Nephron (organoid): ENCODE results near the gene RCN1.

Experiments used
- H3K27ac Mint-ChIP-seq, 3 experiments: 2 replicates each; pipeline ENCODE4 v1.8.0; 2020; ENCODE audit warnings: mixed read lengths in 3 of 3, mild to moderate bottlenecking in 2 of 3, moderate library complexity in 1 of 3
- H3K27me3 Mint-ChIP-seq: 2 replicates; pipeline ENCODE4 v1.8.0; 2021; ENCODE audit warnings: low read depth, mild to moderate bottlenecking, moderate library complexity, mixed read lengths
- H3K36me3 Mint-ChIP-seq: 2 replicates; pipeline ENCODE4 v1.8.0; 2020; ENCODE audit warnings: low read depth, mixed read lengths
- H3K4me1 Mint-ChIP-seq: 2 replicates; pipeline ENCODE4 v1.8.0; 2020; ENCODE audit warnings: mixed read lengths
- H3K4me3 Mint-ChIP-seq, 3 experiments: 2 replicates each; pipeline ENCODE4 v1.8.0; 2020; ENCODE audit warnings: mild to moderate bottlenecking in 3 of 3, mixed read lengths in 3 of 3, moderate library complexity in 2 of 3
- H3K9me3 Mint-ChIP-seq: 2 replicates; pipeline ENCODE4 v1.8.0; 2020; ENCODE audit warnings: mixed read lengths
- TF ChIP-seq, protein P1 (sequence below), 3 experiments: fragments of 200-600 bp; sonication (generic); IDR thresholded peaks; one replicate each; pipeline ENCODE4 v1.5.0; 2021; ENCODE audit warnings: antibody characterized with exemption in 3 of 3; ENCODE audit not compliant: unreplicated experiment in 3 of 3

Gene RCN1

GRCh38 chr11:32152216-32152615 lies 61.3 kb downstream of the RCN1 start:
- H3K27ac Mint-ChIP-seq = no peak overlapping the region
- no peaks in the 10 kb centered on the region for H3K4me1 Mint-ChIP-seq
- TF ChIP-seq, protein P1, sequence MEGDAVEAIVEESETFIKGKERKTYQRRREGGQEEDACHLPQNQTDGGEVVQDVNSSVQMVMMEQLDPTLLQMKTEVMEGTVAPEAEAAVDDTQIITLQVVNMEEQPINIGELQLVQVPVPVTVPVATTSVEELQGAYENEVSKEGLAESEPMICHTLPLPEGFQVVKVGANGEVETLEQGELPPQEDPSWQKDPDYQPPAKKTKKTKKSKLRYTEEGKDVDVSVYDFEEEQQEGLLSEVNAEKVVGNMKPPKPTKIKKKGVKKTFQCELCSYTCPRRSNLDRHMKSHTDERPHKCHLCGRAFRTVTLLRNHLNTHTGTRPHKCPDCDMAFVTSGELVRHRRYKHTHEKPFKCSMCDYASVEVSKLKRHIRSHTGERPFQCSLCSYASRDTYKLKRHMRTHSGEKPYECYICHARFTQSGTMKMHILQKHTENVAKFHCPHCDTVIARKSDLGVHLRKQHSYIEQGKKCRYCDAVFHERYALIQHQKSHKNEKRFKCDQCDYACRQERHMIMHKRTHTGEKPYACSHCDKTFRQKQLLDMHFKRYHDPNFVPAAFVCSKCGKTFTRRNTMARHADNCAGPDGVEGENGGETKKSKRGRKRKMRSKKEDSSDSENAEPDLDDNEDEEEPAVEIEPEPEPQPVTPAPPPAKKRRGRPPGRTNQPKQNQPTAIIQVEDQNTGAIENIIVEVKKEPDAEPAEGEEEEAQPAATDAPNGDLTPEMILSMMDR (IDR thresholded peaks at IDR 0.05; ENCODE audit: unreplicated experiment in 3 of 3) = no peak
- peaks cover 15% of the 10 kb centered on the region for H3K27me3 Mint-ChIP-seq
- no peaks in the 10 kb centered on the region for H3K36me3 Mint-ChIP-seq
- H3K9me3 Mint-ChIP-seq = no peaks in the 10 kb centered on the region
- H3K4me3 Mint-ChIP-seq = no peak overlapping the region

- no peaks in the 10 kb centered on the region for H3K36me3 Mint-ChIP-seq
- TF ChIP-seq, protein P1 (IDR thresholded peaks at IDR 0.05; ENCODE audit: unreplicated experiment in 3 of 3) = no peak
- H3K4me1 Mint-ChIP-seq = no peaks in the 10 kb centered on the region
- no peak overlapping the region for H3K27ac Mint-ChIP-seq
- H3K9me3 Mint-ChIP-seq = no peaks in the 10 kb centered on the region
- H3K4me3 Mint-ChIP-seq = no peak overlapping the region
- peaks cover 12% of the 10 kb centered on the region for H3K27me3 Mint-ChIP-seq
Measured at GRCh38 chr11:32152821-32153220, 61.9 kb downstream of the RCN1 start.

GRCh38 chr11:32153747-32154146 lies 62.9 kb downstream of the RCN1 start:
- Mint-ChIP-seq H3K9me3 (no peaks in the 10 kb centered on the region), H3K27me3 (peaks cover 12% of the 10 kb centered on the region), H3K4me1 (no peaks in the 10 kb centered on the region), H3K36me3 (no peaks in the 10 kb centered on the region), H3K27ac (no peak overlapping the region), H3K4me3 (no peak overlapping the region)
- TF ChIP-seq, protein P1 (IDR thresholded peaks at IDR 0.05; ENCODE audit: unreplicated experiment in 3 of 3) = no peak

GRCh38 chr11:32154275-32154674 lies 63.4 kb downstream of the RCN1 start:
- no peaks in the 10 kb centered on the region for H3K36me3 Mint-ChIP-seq
- no peaks in the 10 kb centered on the region for H3K9me3 Mint-ChIP-seq
- no peak overlapping the region for H3K27ac Mint-ChIP-seq
- H3K4me1 Mint-ChIP-seq = no peaks in the 10 kb centered on the region
- peaks cover 9% of the 10 kb centered on the region for H3K27me3 Mint-ChIP-seq
- H3K4me3 Mint-ChIP-seq = no peak overlapping the region
- TF ChIP-seq, protein P1 (IDR thresholded peaks at IDR 0.05; ENCODE audit: unreplicated experiment in 3 of 3) = no peak
